NB4 (cell line): ENCODE data around the gene GPN3.

ENCODE experiments used
- MYC ChIP-seq: IDR thresholded peaks from 2 replicates; pipeline ENCODE4 v1.6.1; 2011; ENCODE audit warnings: low read depth, low read length
- POLR2A ChIP-seq: IDR thresholded peaks from 2 replicates; pipeline ENCODE4 v1.6.1; 2011; ENCODE audit warnings: mild to moderate bottlenecking; ENCODE audit not compliant: insufficient read length; ENCODE audit errors: extremely low read depth
- TF ChIP-seq, protein P1 (sequence below): IDR thresholded peaks from one replicate; pipeline ENCODE4 v1.5.1; 2012; ENCODE audit warnings: low read depth, low read length
- TF ChIP-seq, protein P2 (sequence below): IDR thresholded peaks from 2 replicates; pipeline ENCODE4 v1.6.1; 2011; ENCODE audit warnings: low read depth, low read length

DNA sequence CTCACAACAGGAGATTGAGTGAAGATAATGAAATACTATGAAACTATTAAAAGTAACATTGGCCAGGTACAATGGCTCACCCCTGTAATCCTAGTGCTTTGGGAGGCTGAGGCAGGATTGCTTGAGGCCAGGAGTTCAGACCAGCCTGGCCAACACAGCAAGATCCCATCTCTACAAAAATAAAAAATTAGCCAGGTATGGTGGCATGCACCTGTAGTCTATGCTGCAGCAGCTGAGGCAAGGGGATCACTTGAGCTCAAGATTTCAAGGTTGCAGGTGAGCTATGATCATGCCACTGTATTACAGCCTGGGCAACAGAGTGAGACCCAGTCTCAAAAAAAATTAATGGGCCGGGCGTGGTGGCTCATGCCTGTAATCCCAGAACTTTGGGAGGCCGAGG, 48.9 kb upstream of the GPN3 start:
- TF ChIP-seq, protein P1, sequence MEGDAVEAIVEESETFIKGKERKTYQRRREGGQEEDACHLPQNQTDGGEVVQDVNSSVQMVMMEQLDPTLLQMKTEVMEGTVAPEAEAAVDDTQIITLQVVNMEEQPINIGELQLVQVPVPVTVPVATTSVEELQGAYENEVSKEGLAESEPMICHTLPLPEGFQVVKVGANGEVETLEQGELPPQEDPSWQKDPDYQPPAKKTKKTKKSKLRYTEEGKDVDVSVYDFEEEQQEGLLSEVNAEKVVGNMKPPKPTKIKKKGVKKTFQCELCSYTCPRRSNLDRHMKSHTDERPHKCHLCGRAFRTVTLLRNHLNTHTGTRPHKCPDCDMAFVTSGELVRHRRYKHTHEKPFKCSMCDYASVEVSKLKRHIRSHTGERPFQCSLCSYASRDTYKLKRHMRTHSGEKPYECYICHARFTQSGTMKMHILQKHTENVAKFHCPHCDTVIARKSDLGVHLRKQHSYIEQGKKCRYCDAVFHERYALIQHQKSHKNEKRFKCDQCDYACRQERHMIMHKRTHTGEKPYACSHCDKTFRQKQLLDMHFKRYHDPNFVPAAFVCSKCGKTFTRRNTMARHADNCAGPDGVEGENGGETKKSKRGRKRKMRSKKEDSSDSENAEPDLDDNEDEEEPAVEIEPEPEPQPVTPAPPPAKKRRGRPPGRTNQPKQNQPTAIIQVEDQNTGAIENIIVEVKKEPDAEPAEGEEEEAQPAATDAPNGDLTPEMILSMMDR: no peak
- TF ChIP-seq, protein P2, sequence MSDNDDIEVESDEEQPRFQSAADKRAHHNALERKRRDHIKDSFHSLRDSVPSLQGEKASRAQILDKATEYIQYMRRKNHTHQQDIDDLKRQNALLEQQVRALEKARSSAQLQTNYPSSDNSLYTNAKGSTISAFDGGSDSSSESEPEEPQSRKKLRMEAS: no peak
- TF ChIP-seq POLR2A (no peak), MYC (no peak)
